Muscle of back (tissue), 10 donors: ENCODE results near the gene ALDH2. TPM values are rescaled to one million over a fixed set of nuclear protein-coding genes. Genes with fewer than 3 reads are reported as not detected.

Experiments
- polyA plus RNA-seq, 10 donors: library from polyadenylated mRNA; unstranded; fragments of 120-200 nt; gene quantifications; one replicate each; pipeline ENCODE4 v1.2.1, GENCODE V29; 2013; ENCODE audit not compliant: insufficient read length in 10 of 10

The ALDH2 gene
- polyA plus RNA-seq, 10 donors: 27.2 to 55.4 (median 35.1) TPM

Other genes with a start within 250 kb of the ALDH2 start
- gene ATXN2, start 167.6 kb upstream of the ALDH2 start, polyA plus RNA-seq: 10 to 100 TPM; 36.9 to 66.1 (median 53.2) TPM
- 10 to 100 TPM; 10.2 to 15.9 (median 12.7) TPM for gene BRAP, start 81.0 kb upstream of the ALDH2 start, polyA plus RNA-seq
- 10 to 100 TPM in 9 of 10 donors, 1 to 10 TPM in 1; 9.8 to 26.9 (median 16.0) TPM for gene ACAD10, start 80.9 kb upstream of the ALDH2 start, polyA plus RNA-seq
- 10 to 100 TPM; 27.5 to 38.3 (median 31.5) TPM for gene MAPKAPK5, start 75.3 kb downstream of the ALDH2 start, polyA plus RNA-seq
- 10 to 100 TPM in 7 of 10 donors, 1 to 10 TPM in 3; 9.4 to 15.2 (median 11.5) TPM for gene TMEM116, start 246.2 kb downstream of the ALDH2 start, polyA plus RNA-seq
- gene ERP29, start 246.5 kb downstream of the ALDH2 start, polyA plus RNA-seq: 10 to 100 TPM; 56.2 to 92.6 (median 65.1) TPM